Activated naive CD8-positive, alpha-beta T cell treated with anti-CD3 and anti-CD28 coated beads for 36 hours (primary cell): ENCODE data around the gene MRPL50. TPM values are rescaled to one million over a fixed set of nuclear protein-coding genes. Genes with fewer than 3 reads are reported as not detected.

ENCODE experiments used
- DNase-seq: peaks from one replicate; pipeline ENCODE4 v3.0.0; 2021
- H3K27ac Mint-ChIP-seq: one replicate; pipeline ENCODE4 v1.8.0; 2022; ENCODE audit warnings: mild to moderate bottlenecking, moderate library complexity, mixed read lengths
- H3K27me3 Mint-ChIP-seq: one replicate; pipeline ENCODE4 v1.8.0; 2022; ENCODE audit warnings: mild to moderate bottlenecking, mixed read lengths
- H3K36me3 Mint-ChIP-seq: one replicate; pipeline ENCODE4 v1.8.0; 2021; ENCODE audit warnings: mild to moderate bottlenecking, mixed read lengths
- H3K4me1 Mint-ChIP-seq: one replicate; pipeline ENCODE4 v1.8.0; 2021; ENCODE audit warnings: mixed read lengths
- H3K4me3 Mint-ChIP-seq: one replicate; pipeline ENCODE4 v1.8.0; 2022; ENCODE audit warnings: mild to moderate bottlenecking, moderate library complexity, mixed read lengths
- H3K9me3 Mint-ChIP-seq: one replicate; pipeline ENCODE4 v1.8.0; 2022; ENCODE audit warnings: mixed read lengths
- total RNA-seq, 2 experiments: library from RNA; stranded (reverse); gene quantifications; one replicate each; pipeline ENCODE4 v1.2.3, GENCODE V29; 2021

MRPL50 gene
- total RNA-seq, 2 experiments from 2014 or later = 17.3 to 19.4 TPM

DNA sequence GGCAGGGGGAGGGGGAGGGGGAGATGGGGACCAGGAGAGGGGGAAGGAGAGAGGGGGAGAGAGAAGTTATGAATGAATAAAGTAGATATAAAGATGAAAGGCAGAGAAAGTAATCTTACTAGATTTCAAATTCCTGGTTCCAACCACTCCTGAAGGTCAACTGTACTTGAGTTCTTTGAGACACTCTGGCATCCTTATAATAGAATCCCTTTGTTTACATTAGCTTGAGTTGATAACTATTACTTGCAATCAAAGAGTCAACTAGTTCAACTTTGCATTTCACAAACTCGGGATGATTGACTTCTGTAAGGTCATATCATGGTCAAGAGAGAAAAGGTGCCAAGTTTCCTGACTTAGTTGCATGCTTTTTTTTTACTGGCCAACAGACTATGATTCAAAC, 55.8 kb downstream of the MRPL50 start:
- Mint-ChIP-seq H3K4me3 (no peak overlapping the region), H3K27me3 (peaks cover 31% of the 10 kb centered on the region), H3K36me3 (no peaks in the 10 kb centered on the region), H3K9me3 (no peaks in the 10 kb centered on the region), H3K4me1 (no peaks in the 10 kb centered on the region), H3K27ac (no peak overlapping the region)
- no peak for DNase-seq

DNA sequence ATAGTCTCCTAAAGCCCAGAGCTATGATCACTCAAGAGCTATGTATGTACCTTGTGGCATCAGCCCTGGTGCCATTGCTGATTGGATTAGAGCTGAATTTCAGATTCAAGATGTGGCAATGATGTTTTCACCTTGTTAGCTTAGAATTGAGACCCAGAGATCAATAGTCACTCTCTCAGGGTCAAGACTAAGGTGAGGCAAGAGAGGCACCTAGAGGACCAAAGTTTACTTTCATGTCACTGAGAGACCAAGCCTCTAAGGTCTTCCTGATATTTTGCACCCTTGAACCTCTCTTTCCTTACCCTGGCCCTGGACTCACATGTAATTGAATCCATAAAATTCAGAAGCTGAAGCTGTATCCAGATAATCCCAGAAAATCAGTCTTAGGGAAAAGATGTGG, 56.5 kb downstream of the MRPL50 start:
- Mint-ChIP-seq H3K27ac (no peak overlapping the region), H3K4me3 (no peak overlapping the region), H3K36me3 (no peaks in the 10 kb centered on the region), H3K27me3 (peaks cover 31% of the 10 kb centered on the region), H3K9me3 (no peaks in the 10 kb centered on the region), H3K4me1 (no peaks in the 10 kb centered on the region)
- DNase-seq = no peak

Other genes with a start within 250 kb of the MRPL50 start
- gene BAAT, start 13.6 kb downstream of the MRPL50 start, total RNA-seq = under 1 TPM; 0.06 to 0.10 TPM
- gene ZNF189, start 233 bp upstream of the MRPL50 start, total RNA-seq = 1 to 10 TPM; 7.7 to 8.4 TPM
- gene ALDOB, start 37.2 kb upstream of the MRPL50 start, total RNA-seq = not detected
- gene RNF20, start 135.2 kb upstream of the MRPL50 start, total RNA-seq = 10 to 100 TPM; 39.7 to 44.2 TPM
- not detected for gene PPP3R2, start 196.4 kb upstream of the MRPL50 start, total RNA-seq